ENCODE measurements around the gene PLAU.
"Not testable (repeated sequence)": the region's sequence is repeated elsewhere in the genome, so short reads cannot be mapped to it uniquely, and the experiment has no call there.

The PLAU gene

GRCh38 chr10:73914036-73914435, 3.1 kb downstream of the PLAU start:
- no peak for DNase-seq
- TF ChIP-seq GATA1 (IDR thresholded peaks at IDR 0.05; ENCODE audit: low read depth, low read length) (no peak), POLR2A (IDR thresholded peaks at IDR 0.05; ENCODE audit: low read length) (no peak)

- TF ChIP-seq GATA1 (IDR thresholded peaks at IDR 0.05; ENCODE audit: low read depth, low read length) = no peak
- no peak for TF ChIP-seq POLR2A (IDR thresholded peaks at IDR 0.05; ENCODE audit: low read length)
- no peak for DNase-seq
Observed at GRCh38 chr10:73915206-73915851, 4.4 kb downstream of the PLAU start.

GRCh38 chr10:73916761-73917470, 6.0 kb downstream of the PLAU start:
- TF ChIP-seq POLR2A (IDR thresholded peaks at IDR 0.05; ENCODE audit: low read length) (no peak), GATA1 (IDR thresholded peaks at IDR 0.05; ENCODE audit: low read depth, low read length) (no peak)
- no peak for DNase-seq

- TF ChIP-seq GATA1 (IDR thresholded peaks at IDR 0.05; ENCODE audit: low read depth, low read length) (no peak), POLR2A (IDR thresholded peaks at IDR 0.05; ENCODE audit: low read length) (no peak)
- no peak for DNase-seq
Observed at GRCh38 chr10:73917566-73918305, 6.8 kb downstream of the PLAU start.

- DNase-seq = not testable (repeated sequence)
Observed at GRCh38 chr10:73919481-73919880, 8.5 kb downstream of the PLAU start.

- no peak for DNase-seq
- TF ChIP-seq POLR2A (IDR thresholded peaks at IDR 0.05; ENCODE audit: low read length) (no peak), GATA1 (IDR thresholded peaks at IDR 0.05; ENCODE audit: low read depth, low read length) (no peak)
Observed at GRCh38 chr10:73920089-73920488, 9.2 kb downstream of the PLAU start.

- no peak for DNase-seq
- TF ChIP-seq GATA1 (IDR thresholded peaks at IDR 0.05; ENCODE audit: low read depth, low read length) = no peak
- no peak for TF ChIP-seq POLR2A (IDR thresholded peaks at IDR 0.05; ENCODE audit: low read length)
Observed at GRCh38 chr10:73922007-73922863, 11.3 kb downstream of the PLAU start.

- TF ChIP-seq POLR2A (IDR thresholded peaks at IDR 0.05; ENCODE audit: low read length) (no peak), GATA1 (IDR thresholded peaks at IDR 0.05; ENCODE audit: low read depth, low read length) (no peak)
- no peak for DNase-seq
Observed at GRCh38 chr10:73922864-73923133, 11.9 kb downstream of the PLAU start.

- TF ChIP-seq POLR2A (IDR thresholded peaks at IDR 0.05; ENCODE audit: low read length) (no peak), GATA1 (IDR thresholded peaks at IDR 0.05; ENCODE audit: low read depth, low read length) (no peak)
- DNase-seq = no peak
Observed at GRCh38 chr10:73923935-73924598, 13.1 kb downstream of the PLAU start.

- TF ChIP-seq GATA1 (IDR thresholded peaks at IDR 0.05; ENCODE audit: low read depth, low read length) (no peak), POLR2A (IDR thresholded peaks at IDR 0.05; ENCODE audit: low read length) (no peak)
Observed at GRCh38 chr10:73924935-73925334, 14.0 kb downstream of the PLAU start.

GRCh38 chr10:73925539-73925938, 14.6 kb downstream of the PLAU start:
- DNase-seq = no peak
- no peak for TF ChIP-seq POLR2A (IDR thresholded peaks at IDR 0.05; ENCODE audit: low read length)
- TF ChIP-seq GATA1 (IDR thresholded peaks at IDR 0.05; ENCODE audit: low read depth, low read length) = no peak

More at GRCh38 chr10:73924935-73925334, 14.0 kb downstream of the PLAU start:
- DNase-seq = no peak

GRCh38 chr10:73926152-73926764, 15.3 kb downstream of the PLAU start:
- DNase-seq = no peak
- no peak for TF ChIP-seq POLR2A (IDR thresholded peaks at IDR 0.05; ENCODE audit: low read length)
- TF ChIP-seq GATA1 (IDR thresholded peaks at IDR 0.05; ENCODE audit: low read depth, low read length) = no peak

GRCh38 chr10:73930630-73931327, 19.8 kb downstream of the PLAU start:
- DNase-seq = peak in 1 of 2 experiments; percentile 23

Data from erythroblast (primary cell).